Chondrocyte (in vitro differentiated cells): ENCODE measurements around the gene IP6K3. TPM values are rescaled to one million over a fixed set of nuclear protein-coding genes. Genes with fewer than 3 reads are reported as not detected.

Experiments
- DNase-seq: peaks from one replicate; pipeline ENCODE4 v3.0.0; 2021; ENCODE audit warnings: mixed read lengths, low spot score
- H3K27ac Mint-ChIP-seq: one replicate; pipeline ENCODE4 v1.8.0; 2021; ENCODE audit warnings: mild to moderate bottlenecking, moderate library complexity, mixed read lengths; ENCODE audit not compliant: unreplicated experiment
- H3K27me3 Mint-ChIP-seq: 2 replicates; pipeline ENCODE4 v1.8.0; 2021; ENCODE audit warnings: low read depth, mixed read lengths
- H3K36me3 Mint-ChIP-seq: 2 replicates; pipeline ENCODE4 v1.8.0; 2021; ENCODE audit warnings: low read depth, mixed read lengths
- H3K4me1 Mint-ChIP-seq: 2 replicates; pipeline ENCODE4 v1.8.0; 2021; ENCODE audit warnings: low read depth, mild to moderate bottlenecking, mixed read lengths
- H3K4me3 Mint-ChIP-seq: one replicate; pipeline ENCODE4 v1.8.0; 2021; ENCODE audit warnings: mild to moderate bottlenecking, moderate library complexity, mixed read lengths; ENCODE audit not compliant: unreplicated experiment
- H3K9me3 Mint-ChIP-seq: 2 replicates; pipeline ENCODE4 v1.8.0; 2021; ENCODE audit warnings: low read depth, mixed read lengths
- CTCF ChIP-seq: fragments of 200-600 bp; sonication (generic); IDR thresholded peaks from 2 replicates; pipeline ENCODE4 v1.5.0; 2021; ENCODE audit warnings: antibody characterized with exemption, mild to moderate bottlenecking, moderate library complexity
- total RNA-seq: library from RNA; stranded (reverse); gene quantifications from 3 replicates; pipeline ENCODE4 v1.2.1, GENCODE V29; 2021

Gene IP6K3
- total RNA-seq, 1 donor from 2014 or later = 6.5 TPM

DNA sequence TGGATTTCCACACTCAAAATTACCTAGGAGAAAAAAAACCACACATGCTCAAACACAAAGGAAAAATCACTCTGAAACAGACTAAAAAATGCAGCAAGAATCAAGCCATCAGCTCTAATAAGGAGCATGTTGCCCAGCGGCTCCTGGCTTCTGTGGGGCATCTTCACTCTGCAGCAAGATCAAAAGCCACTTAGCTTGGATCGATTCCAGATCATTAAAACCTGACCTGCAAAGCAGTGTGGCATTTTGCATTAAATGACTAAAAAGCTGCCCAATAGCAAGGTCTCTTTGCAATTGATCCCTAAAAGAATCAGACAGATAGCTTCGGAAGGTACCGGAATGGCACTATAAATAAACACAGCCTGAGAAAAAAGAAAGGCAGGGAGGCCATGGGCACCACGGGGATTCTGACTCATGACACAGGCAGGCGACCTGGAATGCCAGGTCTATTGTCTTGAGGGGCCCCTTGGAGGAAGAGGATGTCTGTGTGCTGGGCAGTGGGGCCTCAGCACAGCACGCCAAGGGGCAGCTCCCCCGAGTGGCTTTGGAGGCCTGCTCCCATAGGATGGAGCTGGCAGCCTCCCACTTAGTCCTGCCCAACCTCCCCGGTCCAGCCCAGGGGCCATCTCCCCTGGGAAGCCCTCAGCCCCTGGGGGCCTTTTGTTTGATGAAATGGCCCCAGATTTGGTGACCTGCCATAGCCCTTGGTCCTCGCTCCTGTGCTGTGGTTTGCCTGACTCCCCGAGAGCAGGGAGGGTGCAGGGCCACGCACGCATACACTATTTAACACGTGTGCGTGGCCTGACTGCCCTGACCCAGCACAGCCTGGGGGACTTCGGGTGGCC lies 34.6 kb upstream of the IP6K3 start:
- Mint-ChIP-seq H3K36me3 (peaks cover 45% of the 10 kb centered on the region), H3K4me3 (no peak overlapping the region), H3K27ac (peak overlapping the region; percentile 76), H3K4me1 (peaks cover 40% of the 10 kb centered on the region), H3K9me3 (no peaks in the 10 kb centered on the region), H3K27me3 (no peaks in the 10 kb centered on the region)
- TF ChIP-seq CTCF = no peak
- no peak for DNase-seq

- Mint-ChIP-seq H3K9me3 (no peaks in the 10 kb centered on the region), H3K4me1 (peaks cover 25% of the 10 kb centered on the region), H3K36me3 (peaks cover 48% of the 10 kb centered on the region), H3K4me3 (no peak overlapping the region), H3K27me3 (no peaks in the 10 kb centered on the region), H3K27ac (no peak overlapping the region)
- no peak for TF ChIP-seq CTCF
- DNase-seq = no peak
These were observed 33.2 kb upstream of the IP6K3 start for GRCh38 chr6:33779895-33780294.

DNA sequence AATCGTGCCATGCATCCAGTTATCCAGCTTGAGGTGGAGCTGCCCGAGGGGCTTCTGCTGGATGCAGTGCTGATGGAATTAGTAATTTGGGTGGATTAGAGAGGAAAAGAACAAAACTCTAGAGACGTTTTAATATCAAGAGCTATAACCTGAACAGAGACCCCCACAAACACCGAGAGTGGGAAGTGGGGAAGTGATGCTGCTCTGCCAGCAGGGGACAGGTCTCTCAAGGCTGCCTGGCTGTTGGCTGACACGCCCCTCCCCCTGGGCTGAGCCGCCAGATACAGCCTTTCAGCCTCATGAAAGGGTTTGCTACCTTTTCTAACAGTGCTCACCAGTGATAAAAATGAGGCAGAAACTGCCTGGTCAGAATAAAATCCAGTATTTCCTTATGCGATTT lies 32.6 kb upstream of the IP6K3 start:
- Mint-ChIP-seq H3K4me1 (peaks cover 20% of the 10 kb centered on the region), H3K9me3 (no peaks in the 10 kb centered on the region), H3K27me3 (no peaks in the 10 kb centered on the region), H3K27ac (no peak overlapping the region), H3K36me3 (peaks cover 51% of the 10 kb centered on the region), H3K4me3 (no peak overlapping the region)
- TF ChIP-seq CTCF = peak; percentile 29
- DNase-seq = no peak

DNA sequence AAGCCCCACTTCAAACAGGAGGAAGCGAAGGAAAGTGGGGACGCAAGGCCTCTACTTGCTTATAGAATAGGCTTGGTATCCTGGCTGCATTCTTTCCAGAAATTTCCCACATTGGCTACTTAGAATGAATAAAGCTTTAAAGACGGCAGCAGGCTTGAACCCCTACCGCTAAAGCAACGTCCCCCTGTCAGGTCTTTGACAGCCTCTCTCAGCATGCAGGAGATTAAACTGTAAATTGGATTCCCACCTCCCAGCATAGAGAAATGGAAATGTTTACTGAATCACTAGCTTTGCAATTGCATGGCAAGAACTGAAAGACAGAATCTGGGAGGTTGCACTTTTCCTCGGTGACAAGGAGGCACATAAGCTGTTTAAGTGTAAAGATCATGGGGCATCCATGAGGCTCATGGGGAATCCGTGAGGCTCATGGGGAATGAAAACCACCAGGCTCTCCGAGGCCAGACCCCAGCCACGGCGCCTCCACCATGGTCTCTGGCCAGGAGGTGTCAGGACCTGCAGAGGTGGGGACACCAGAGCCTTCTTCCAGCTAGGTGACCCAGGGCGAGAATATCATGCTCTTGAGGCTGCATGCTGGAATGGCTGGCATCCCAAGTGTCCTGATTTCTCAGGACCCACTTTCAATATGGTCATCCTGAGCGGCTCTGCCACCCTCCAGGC lies 31.9 kb upstream of the IP6K3 start:
- H3K9me3 Mint-ChIP-seq = no peaks in the 10 kb centered on the region
- H3K36me3 Mint-ChIP-seq = peaks cover 47% of the 10 kb centered on the region
- DNase-seq = no peak
- peaks cover 20% of the 10 kb centered on the region for H3K4me1 Mint-ChIP-seq
- no peaks in the 10 kb centered on the region for H3K27me3 Mint-ChIP-seq
- TF ChIP-seq CTCF = no peak
- no peak overlapping the region for H3K4me3 Mint-ChIP-seq
- H3K27ac Mint-ChIP-seq = no peak overlapping the region
